PC-3 (cell line): ENCODE results near the gene RTL10. TPM values are rescaled to one million over a fixed set of nuclear protein-coding genes. Genes with fewer than 3 reads are reported as not detected.

ENCODE experiments used
- ATAC-seq: fragments of 200-7000 bp; cut with Tn5 transposase; 2 replicates; pipeline ENCODE4 v1.9.1; 2020; ENCODE audit warnings: mild to moderate bottlenecking, moderate library complexity
- BruUV-seq: library from RNA; stranded (reverse); fragments of 400-500 nt; replicated peaks from 2 replicates; lab custom pipeline; 2021; lab: Mats Ljungman, UMichigan
- CTCF ChIA-PET: fragments of 300-600 bp; sonication (Branson Sonifier 250); formaldehyde crosslinking; loops from one replicate; lab custom pipeline; 2022; ENCODE audit warnings: antibody characterized with exemption; lab: Charles Lee
- POLR2A ChIA-PET: fragments of 300-600 bp; sonication (Branson Sonifier 250); formaldehyde crosslinking; loops from one replicate; lab custom pipeline; 2022; ENCODE audit warnings: antibody characterized with exemption; ENCODE audit not compliant: unreplicated experiment; lab: Charles Lee
- DNase-seq: peaks from one replicate; pipeline ENCODE4 v3.0.0-alpha.2; 2015
- H2AFZ ChIP-seq: fragments of 300-600 bp; sonication (generic); 2 replicates; pipeline ENCODE4 v1.6.0; 2016; ENCODE audit warnings: antibody characterized with exemption, low read length
- H3F3A ChIP-seq: fragments of 300-600 bp; sonication (generic); one replicate; pipeline ENCODE4 v1.6.0; 2017; ENCODE audit warnings: antibody characterized with exemption, low read length, control low read depth, mild to moderate bottlenecking; ENCODE audit not compliant: unreplicated experiment
- H3K27ac ChIP-seq: fragments of 300-600 bp; sonication (generic); 2 replicates; pipeline ENCODE4 v1.5.1; 2016; ENCODE audit warnings: mild to moderate bottlenecking, low read length
- H3K27me3 ChIP-seq: fragments of 300-600 bp; sonication (generic); 2 replicates; pipeline ENCODE4 v1.6.1; 2016; ENCODE audit warnings: low read length, mixed read lengths
- H3K36me3 ChIP-seq: fragments of 300-600 bp; sonication (generic); 2 replicates; pipeline ENCODE4 v1.6.1; 2016; ENCODE audit warnings: low read depth, mixed run types, low read length, mixed read lengths
- H3K4me1 ChIP-seq: fragments of 300-600 bp; sonication (generic); 2 replicates; pipeline ENCODE4 v1.5.1; 2016; ENCODE audit warnings: low read length; ENCODE audit not compliant: insufficient read depth
- H3K4me2 ChIP-seq: fragments of 300-600 bp; sonication (generic); 2 replicates; pipeline ENCODE4 v1.6.0; 2016; ENCODE audit warnings: low read length
- H3K4me3 ChIP-seq: fragments of 300-600 bp; sonication (generic); 2 replicates; pipeline ENCODE4 v1.5.1; 2016; ENCODE audit warnings: mild to moderate bottlenecking, low read length, mixed read lengths
- H3K79me2 ChIP-seq: fragments of 300-600 bp; sonication (generic); 2 replicates; pipeline ENCODE4 v1.6.1; 2017; ENCODE audit warnings: low read length, mixed read lengths
- H3K9ac ChIP-seq: fragments of 300-600 bp; sonication (generic); 2 replicates; pipeline ENCODE4 v1.6.0; 2016; ENCODE audit warnings: mild to moderate bottlenecking, low read length
- H3K9me2 ChIP-seq: fragments of 300-600 bp; sonication (generic); replicated peaks from 2 replicates; pipeline ENCODE4 v1.6.1; 2016; ENCODE audit warnings: mixed run types, low read length, mixed read lengths
- H3K9me3 ChIP-seq: fragments of 300-600 bp; sonication (generic); 2 replicates; pipeline ENCODE4 v1.6.1; 2016; ENCODE audit warnings: low read length, mixed read lengths
- H4K20me1 ChIP-seq: fragments of 300-600 bp; sonication (generic); 2 replicates; pipeline ENCODE4 v1.6.1; 2016; ENCODE audit warnings: low read length, mixed read lengths
- EZH2 ChIP-seq: fragments of 300-600 bp; sonication (generic); IDR thresholded peaks from one replicate; pipeline ENCODE4 v1.6.1; 2017; ENCODE audit warnings: antibody characterized with exemption, mild to moderate bottlenecking, low read length; ENCODE audit not compliant: unreplicated experiment
- EZH2phosphoT487 ChIP-seq: fragments of 300-600 bp; sonication (generic); IDR thresholded peaks from 2 replicates; pipeline ENCODE4 v1.6.1; 2018; ENCODE audit warnings: mild to moderate bottlenecking, antibody characterized with exemption, low read length, borderline replicate concordance
- intact Hi-C: fragments of 100-400 bp; cut with micrococcal nuclease; formaldehyde crosslinking; loops from 2 replicates; pipeline ENCODE4 v1.9.0; 2023
- total RNA-seq: library from RNA; depleted of rRNA; stranded (reverse); fragments of >200 nt; gene quantifications from 2 replicates; pipeline ENCODE4 v1.2.3, GENCODE V29; 2014
- TF ChIP-seq, protein P1 (sequence below): fragments of 300-600 bp; sonication (generic); conservative IDR thresholded peaks from 2 replicates; pipeline ENCODE4 v1.5.1; 2017; ENCODE audit warnings: antibody characterized with exemption, low read depth, mild to moderate bottlenecking, low read length

RTL10 gene
- total RNA-seq, 1 experiment from 2014 or later, result 7.8 TPM

DNA sequence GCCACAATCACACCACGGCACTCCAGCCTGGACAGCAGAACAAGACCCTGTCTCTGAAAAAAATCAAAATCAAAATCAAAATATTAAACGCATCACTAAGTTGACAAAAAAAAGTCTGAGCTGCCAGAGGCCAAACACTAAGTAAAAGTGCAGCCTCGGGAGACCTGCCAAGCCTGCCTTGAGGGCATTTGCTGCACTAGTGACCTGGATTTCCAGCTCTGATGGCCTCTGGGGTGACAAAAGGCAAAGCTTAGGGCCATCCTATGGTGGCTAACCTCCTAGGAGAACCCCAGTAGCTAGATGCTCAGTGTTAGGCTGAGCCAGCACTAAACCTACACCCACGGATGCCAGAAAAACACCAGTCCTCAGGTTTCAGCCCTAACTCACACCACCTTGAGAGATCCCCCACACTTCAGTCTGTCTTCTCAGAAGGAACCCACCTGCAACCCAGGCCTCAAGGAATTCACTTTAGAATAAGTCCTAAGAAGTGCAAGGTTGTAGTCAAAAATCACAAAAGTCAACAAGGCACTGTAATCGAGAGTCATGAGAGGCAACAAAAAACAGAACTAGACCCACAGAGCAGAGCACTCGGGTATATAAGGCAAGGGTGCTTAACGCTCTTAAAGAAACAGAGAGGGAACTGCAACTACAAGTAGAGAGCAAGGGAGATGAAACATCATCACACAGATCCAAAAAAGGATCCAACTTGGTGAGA, 28.6 kb downstream of the RTL10 start:
- Histone ChIP-seq H3K27ac (no peak overlapping the region), H3K9me2 (no peaks in the 10 kb centered on the region), H3K36me3 (no peaks in the 10 kb centered on the region), H3K9me3 (no peaks in the 10 kb centered on the region), H3F3A (no peaks in the 10 kb centered on the region), H3K27me3 (no peaks in the 10 kb centered on the region), H3K79me2 (no peaks in the 10 kb centered on the region), H3K4me2 (no peak overlapping the region), H2AFZ (no peak overlapping the region), H3K9ac (no peak overlapping the region), H4K20me1 (no peaks in the 10 kb centered on the region), H3K4me3 (no peak overlapping the region), H3K4me1 (no peaks in the 10 kb centered on the region)
- TF ChIP-seq EZH2phosphoT487 (no peak), EZH2 (no peak)
- TF ChIP-seq, protein P1, sequence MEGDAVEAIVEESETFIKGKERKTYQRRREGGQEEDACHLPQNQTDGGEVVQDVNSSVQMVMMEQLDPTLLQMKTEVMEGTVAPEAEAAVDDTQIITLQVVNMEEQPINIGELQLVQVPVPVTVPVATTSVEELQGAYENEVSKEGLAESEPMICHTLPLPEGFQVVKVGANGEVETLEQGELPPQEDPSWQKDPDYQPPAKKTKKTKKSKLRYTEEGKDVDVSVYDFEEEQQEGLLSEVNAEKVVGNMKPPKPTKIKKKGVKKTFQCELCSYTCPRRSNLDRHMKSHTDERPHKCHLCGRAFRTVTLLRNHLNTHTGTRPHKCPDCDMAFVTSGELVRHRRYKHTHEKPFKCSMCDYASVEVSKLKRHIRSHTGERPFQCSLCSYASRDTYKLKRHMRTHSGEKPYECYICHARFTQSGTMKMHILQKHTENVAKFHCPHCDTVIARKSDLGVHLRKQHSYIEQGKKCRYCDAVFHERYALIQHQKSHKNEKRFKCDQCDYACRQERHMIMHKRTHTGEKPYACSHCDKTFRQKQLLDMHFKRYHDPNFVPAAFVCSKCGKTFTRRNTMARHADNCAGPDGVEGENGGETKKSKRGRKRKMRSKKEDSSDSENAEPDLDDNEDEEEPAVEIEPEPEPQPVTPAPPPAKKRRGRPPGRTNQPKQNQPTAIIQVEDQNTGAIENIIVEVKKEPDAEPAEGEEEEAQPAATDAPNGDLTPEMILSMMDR, result no peak
- intact Hi-C loops, result no loop called here
- CTCF ChIA-PET, result no interaction called here
- ATAC-seq, result no peak
- no peak for DNase-seq
- POLR2A ChIA-PET, result no interaction called here
- BruUV-seq, result no TSS peak

DNA sequence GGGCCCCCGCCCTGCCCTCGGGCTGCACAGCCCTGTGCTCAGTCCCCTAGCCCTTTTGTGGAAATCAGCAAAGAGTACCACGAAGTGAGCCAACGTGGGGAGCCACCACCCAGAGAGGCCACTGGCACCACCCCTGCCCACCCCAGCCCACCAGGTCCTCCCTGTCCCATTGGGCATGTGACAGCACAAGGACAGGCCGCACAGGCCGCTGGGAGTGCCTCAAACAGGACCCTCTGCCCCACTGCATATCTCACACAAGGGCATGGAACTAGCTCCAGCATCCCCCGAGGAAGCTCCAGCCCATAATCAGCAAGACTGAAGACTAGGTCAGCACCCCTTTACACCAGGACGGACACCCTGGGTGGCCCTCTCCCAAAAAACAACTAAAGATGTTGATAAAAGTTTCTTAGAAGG, 29.7 kb downstream of the RTL10 start:
- no peaks in the 10 kb centered on the region for H3K36me3 ChIP-seq
- no peak overlapping the region for H3K9ac ChIP-seq
- H4K20me1 ChIP-seq, result no peaks in the 10 kb centered on the region
- H3K9me3 ChIP-seq, result no peaks in the 10 kb centered on the region
- TF ChIP-seq EZH2, result no peak
- no peak for TF ChIP-seq EZH2phosphoT487
- TF ChIP-seq, protein P1, result no peak
- H3K27ac ChIP-seq, result no peak overlapping the region
- no TSS peak for BruUV-seq
- H3K4me2 ChIP-seq, result no peak overlapping the region
- no peaks in the 10 kb centered on the region for H3K27me3 ChIP-seq
- ChIA-PET CTCF (no interaction called here), POLR2A (no interaction called here)
- H3K79me2 ChIP-seq, result no peaks in the 10 kb centered on the region
- H3F3A ChIP-seq, result no peaks in the 10 kb centered on the region
- H3K9me2 ChIP-seq, result no peaks in the 10 kb centered on the region
- H3K4me3 ChIP-seq, result no peak overlapping the region
- H2AFZ ChIP-seq, result no peak overlapping the region
- ATAC-seq (no peak), DNase-seq (no peak)
- intact Hi-C loops, result no loop called here
- no peaks in the 10 kb centered on the region for H3K4me1 ChIP-seq

DNA sequence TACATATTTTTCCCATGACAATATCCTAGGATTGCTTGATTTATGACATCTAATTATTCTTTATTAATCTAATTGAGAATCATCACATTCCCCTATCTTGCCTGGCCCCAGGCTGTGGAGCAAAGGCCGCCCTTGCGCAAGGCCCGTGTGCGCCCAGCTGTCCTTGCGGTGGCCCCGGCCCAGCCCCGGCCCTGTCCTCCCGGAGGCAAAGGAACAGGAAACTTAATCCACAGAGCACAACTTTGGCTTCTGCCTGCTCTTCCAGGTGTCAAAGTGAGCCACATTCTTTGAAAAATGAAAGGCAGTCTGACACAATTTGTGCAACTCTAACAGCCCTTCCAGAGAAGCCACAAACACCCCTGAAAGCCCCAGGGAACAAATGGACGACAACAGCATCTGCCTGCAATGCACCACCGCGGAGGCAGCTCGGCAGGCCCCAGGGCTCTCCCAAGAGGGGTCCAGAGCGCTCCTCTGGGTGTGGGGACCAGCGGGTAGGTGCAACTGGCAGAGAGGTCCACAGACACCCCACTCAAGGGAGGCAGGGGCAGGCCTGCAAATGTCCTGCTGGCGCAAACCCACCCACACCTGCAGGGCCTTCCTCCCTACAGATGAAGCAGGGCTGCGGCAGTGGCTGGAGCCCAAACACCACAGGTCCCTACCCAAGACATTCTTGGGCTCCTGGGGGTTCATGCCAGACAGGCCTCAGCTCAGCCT, 30.3 kb downstream of the RTL10 start:
- Histone ChIP-seq H3K9me3 (no peaks in the 10 kb centered on the region), H3K27me3 (no peaks in the 10 kb centered on the region), H3F3A (no peaks in the 10 kb centered on the region), H3K79me2 (no peaks in the 10 kb centered on the region), H3K4me1 (no peaks in the 10 kb centered on the region), H3K9ac (no peak overlapping the region), H3K4me2 (no peak overlapping the region), H3K4me3 (no peak overlapping the region), H3K27ac (no peak overlapping the region), H4K20me1 (no peaks in the 10 kb centered on the region), H2AFZ (no peak overlapping the region), H3K9me2 (no peaks in the 10 kb centered on the region), H3K36me3 (no peaks in the 10 kb centered on the region)
- DNase-seq (no peak), ATAC-seq (no peak)
- no peak for TF ChIP-seq EZH2phosphoT487
- no TSS peak for BruUV-seq
- intact Hi-C loops, result no loop called here
- ChIA-PET POLR2A (no interaction called here), CTCF (no interaction called here)
